ENCODE results near the gene SLC16A1. TPM values are rescaled to one million over a fixed set of nuclear protein-coding genes. Genes with fewer than 3 reads are reported as not detected.

SLC16A1 gene
- total and polyA plus RNA-seq, 2 experiments from 2014 or later = 231 to 593 TPM

- DNase-seq (ENCODE audit: low spot score) (peak; percentile 75), ATAC-seq (peak; percentile 23)
- H3K9me2 ChIP-seq (ENCODE audit: insufficient read depth) = no peaks in the 10 kb centered on the region
- H3K36me3 Mint-ChIP-seq (ENCODE audit: low read depth) = peaks cover 57% of the 10 kb centered on the region
- H3K4me1 ChIP-seq (ENCODE audit: insufficient read depth) = peaks cover 40% of the 10 kb centered on the region
- peak overlapping the region; percentile 85 for H3K4me3 ChIP-seq
- H3K27me3 ChIP-seq (ENCODE audit: insufficient read depth) = no peaks in the 10 kb centered on the region
- peak overlapping the region; percentile 84 for H3K4me2 ChIP-seq
- peak overlapping the region; percentile 80 for H3K27ac Mint-ChIP-seq
- TF ChIP-seq POLR2AphosphoS5 (IDR thresholded peaks at IDR 0.05; ENCODE audit: low read depth) = peak; percentile 40
- no peak for TF ChIP-seq NANOG (IDR thresholded peaks at IDR 0.05; ENCODE audit: borderline replicate concordance)
- no peak for TF ChIP-seq ETS1 (IDR thresholded peaks at IDR 0.05)
- 0 out of 2 replicates have a peak, but pooled peaks cover 7% of the 10 kb centered on the region for H3F3A ChIP-seq (replicated peaks; ENCODE audit: low read depth)
- peaks cover 33% of the 10 kb centered on the region for H3K4me1 Mint-ChIP-seq
- peaks cover 4% of the 10 kb centered on the region for H3K27me3 Mint-ChIP-seq (ENCODE audit: insufficient read depth, low read depth, poor library complexity)
- peak overlapping the region; percentile 98 for H3K4me3 Mint-ChIP-seq
- no peak overlapping the region for H2AFZ ChIP-seq
- peak overlapping the region; percentile 14; the same call in 1 of the 2 replicates for H3K27ac ChIP-seq (ENCODE audit: low read depth)
- H4K20me1 ChIP-seq (replicated peaks; ENCODE audit: insufficient read depth) = peaks cover 27% of the 10 kb centered on the region
- peaks cover 22% of the 10 kb centered on the region for H3K36me3 ChIP-seq (ENCODE audit: insufficient read depth)
- H3K79me2 ChIP-seq (replicated peaks; ENCODE audit: insufficient read depth) = peaks cover 96% of the 10 kb centered on the region
- H3K9me3 Mint-ChIP-seq = no peaks in the 10 kb centered on the region
These were observed 1.3 kb upstream of the SLC16A1 start for GRCh38 chr1:112957133-112957812.

GRCh38 chr1:112956544-112957132 is 642 bp upstream of the SLC16A1 start:
- DNase-seq (ENCODE audit: low spot score) (peak; percentile 78), ATAC-seq (peak; percentile 22)
- Histone ChIP-seq H3K9me2 (ENCODE audit: insufficient read depth) (no peaks in the 10 kb centered on the region), H3K4me2 (peak overlapping the region; percentile 84), H3K27me3 (ENCODE audit: insufficient read depth) (no peaks in the 10 kb centered on the region), H3K4me1 (ENCODE audit: insufficient read depth) (peaks cover 46% of the 10 kb centered on the region), H3K79me2 (replicated peaks; ENCODE audit: insufficient read depth) (peaks cover 97% of the 10 kb centered on the region), H3K27ac (ENCODE audit: low read depth) (peak overlapping the region; percentile 78), H3K4me3 (peak overlapping the region; percentile 85), H3K36me3 (ENCODE audit: insufficient read depth) (peaks cover 19% of the 10 kb centered on the region), H4K20me1 (replicated peaks; ENCODE audit: insufficient read depth) (peaks cover 34% of the 10 kb centered on the region), H2AFZ (0 out of 2 replicates have a peak overlapping the region, but pooled peaks have one; percentile 35), H3F3A (replicated peaks; ENCODE audit: low read depth) (0 out of 2 replicates have a peak, but pooled peaks cover 3% of the 10 kb centered on the region)
- Mint-ChIP-seq H3K9me3 (no peaks in the 10 kb centered on the region), H3K27me3 (ENCODE audit: insufficient read depth, low read depth, poor library complexity) (peaks cover 4% of the 10 kb centered on the region), H3K27ac (peak overlapping the region; percentile 80), H3K36me3 (ENCODE audit: low read depth) (peaks cover 57% of the 10 kb centered on the region), H3K4me3 (peak overlapping the region; percentile 98), H3K4me1 (peaks cover 39% of the 10 kb centered on the region)
- TF ChIP-seq ZNF331 (CRISPR knock-in tag; IDR thresholded peaks at IDR 0.05; ENCODE audit: low read depth) (no peak), STAT1 (IDR thresholded peaks at IDR 0.05; ENCODE audit: unreplicated experiment) (no peak), ZNF462 (CRISPR knock-in tag; IDR thresholded peaks at IDR 0.05) (no peak), REST (IDR thresholded peaks at IDR 0.05; ENCODE audit: unreplicated experiment) (no peak), CREB1 (CRISPR knock-in tag; IDR thresholded peaks at IDR 0.05; ENCODE audit: low read depth) (no peak), NANOG (IDR thresholded peaks at IDR 0.05; ENCODE audit: borderline replicate concordance) (no peak), EZH2phosphoT487 (IDR thresholded peaks at IDR 0.05; ENCODE audit: unreplicated experiment) (no peak)

All from GM23338 (cell line).